GM19438 (cell line): ENCODE data around the gene NTN5.
A peak's percentile ranks its signal among the peaks of the same experiment; 100 is the strongest.
"Not testable (repeated sequence)": the region's sequence is repeated elsewhere in the genome, so short reads cannot be mapped to it uniquely, and the experiment has no call there.

Experiments
- ATAC-seq: cut with Tn5 transposase; IDR thresholded peaks from one replicate; pipeline ENCODE4 v1.9.1; 2021; ENCODE audit warnings: low read depth; ENCODE audit not compliant: unreplicated experiment

NTN5 gene

DNA sequence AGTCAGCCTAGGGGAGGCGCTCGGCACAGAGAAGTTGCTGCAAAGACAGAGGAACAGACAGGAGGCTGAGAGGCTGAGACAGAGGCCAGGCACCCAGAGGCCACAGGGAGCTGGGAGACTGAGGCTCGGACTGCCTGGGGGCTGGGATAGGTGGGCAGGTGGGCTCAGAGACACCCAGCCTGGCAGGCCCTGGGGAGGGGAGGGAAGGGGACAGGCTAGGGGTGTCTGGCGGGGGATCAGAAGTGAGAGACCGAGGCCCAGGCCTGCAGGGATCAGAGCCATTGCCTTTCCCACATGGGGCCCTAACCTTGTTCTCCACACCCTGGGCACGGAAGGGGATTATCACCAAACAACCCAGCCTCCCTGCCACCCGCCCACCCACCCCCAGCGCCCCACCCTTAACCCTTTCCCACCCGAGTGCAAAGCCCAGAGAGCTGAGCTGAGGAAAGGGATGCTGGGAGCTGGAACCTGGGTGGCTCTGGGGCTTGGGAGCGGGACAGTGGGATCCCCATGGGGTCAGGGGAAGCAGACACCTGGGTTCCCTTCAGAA is 1.3 kb downstream of the NTN5 start:
- no peak for ATAC-seq

DNA sequence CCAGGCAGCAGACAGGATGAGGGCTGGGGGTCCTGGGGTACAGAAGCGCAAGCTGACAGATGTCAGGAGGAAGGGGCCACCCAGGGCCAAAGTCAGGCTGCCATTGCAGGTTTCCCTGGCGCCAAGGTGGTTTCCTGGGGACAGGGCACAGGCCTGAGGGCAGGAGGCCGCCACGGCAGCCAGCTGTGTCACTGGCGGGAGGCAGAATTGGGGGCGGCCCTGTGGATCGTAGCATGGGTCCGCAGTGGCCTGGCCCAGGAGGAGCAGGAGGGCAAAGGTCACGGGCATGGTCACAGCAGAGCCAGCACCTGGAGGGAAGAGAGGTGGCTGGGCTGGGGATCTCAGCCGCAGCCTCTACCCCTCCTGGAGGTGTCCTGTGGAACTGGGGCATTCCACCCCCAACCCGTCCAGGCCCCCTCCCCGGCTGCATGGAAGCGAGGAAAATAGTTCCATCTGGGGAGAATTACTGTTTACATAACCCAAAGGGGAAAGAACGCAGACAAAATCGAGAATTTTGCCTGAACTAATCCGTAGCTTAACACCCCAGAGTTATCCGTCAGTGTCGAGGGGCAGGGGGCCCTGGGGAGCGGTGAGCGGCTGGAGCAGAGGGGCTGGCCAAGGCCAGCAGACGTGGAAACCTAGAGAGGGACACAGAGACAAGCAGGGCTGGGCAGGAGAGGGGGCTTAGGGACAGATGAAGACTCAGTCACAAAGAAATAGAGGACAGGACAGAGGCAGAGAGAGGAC is 1.9 kb downstream of the NTN5 start:
- no peak for ATAC-seq

DNA sequence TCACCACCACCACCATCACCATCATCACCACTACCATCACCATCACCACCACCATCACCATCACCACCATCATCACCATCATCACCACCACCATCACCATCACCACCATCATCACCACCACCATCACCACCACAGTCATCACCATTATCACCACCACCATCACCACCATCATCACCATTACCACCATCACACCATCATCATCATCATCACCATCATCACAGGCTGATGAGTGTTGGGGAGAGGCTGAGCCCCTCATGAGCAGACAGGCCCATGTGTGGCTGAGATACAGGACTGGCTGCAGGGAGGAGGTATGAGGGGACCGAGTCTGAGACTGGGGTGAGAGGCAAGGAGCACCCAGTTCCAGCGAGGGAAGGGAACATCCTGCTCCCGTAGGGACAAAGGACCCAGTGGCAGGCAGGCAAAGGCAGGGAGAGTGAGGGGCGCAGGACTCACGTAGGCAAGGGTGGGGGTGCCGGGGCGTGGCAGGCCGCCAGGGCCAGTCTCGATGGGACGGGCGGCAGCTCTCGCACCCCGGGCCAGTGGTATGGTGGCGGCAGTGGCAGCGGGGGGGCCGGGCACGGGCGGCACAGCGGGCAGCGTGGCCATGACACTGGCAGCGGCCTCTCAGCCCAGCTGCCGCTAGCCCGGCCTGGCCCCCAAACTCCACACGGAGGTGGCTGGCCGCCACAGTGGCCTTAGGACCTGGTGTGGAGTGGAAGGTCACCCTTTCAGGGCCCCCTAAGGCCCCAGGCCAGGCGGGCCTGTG is 2.7 kb downstream of the NTN5 start:
- ATAC-seq: no peak

DNA sequence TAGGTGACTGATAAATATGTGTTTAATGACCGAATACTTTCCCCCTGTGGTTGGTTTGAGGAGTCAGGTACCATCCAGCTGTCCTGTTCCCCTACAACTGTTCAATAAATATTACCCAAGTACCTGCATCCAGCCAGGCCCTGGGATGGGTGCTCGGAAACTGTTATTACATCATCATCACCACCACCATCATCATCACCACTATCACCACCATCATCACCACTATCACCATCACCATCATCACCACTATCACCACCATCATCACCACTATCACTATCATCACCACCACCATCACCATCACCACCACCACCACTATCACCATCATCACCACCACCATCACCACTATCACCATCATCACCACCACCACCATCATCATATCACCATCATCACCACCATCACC is 4.1 kb downstream of the NTN5 start:
- no peak for ATAC-seq

DNA sequence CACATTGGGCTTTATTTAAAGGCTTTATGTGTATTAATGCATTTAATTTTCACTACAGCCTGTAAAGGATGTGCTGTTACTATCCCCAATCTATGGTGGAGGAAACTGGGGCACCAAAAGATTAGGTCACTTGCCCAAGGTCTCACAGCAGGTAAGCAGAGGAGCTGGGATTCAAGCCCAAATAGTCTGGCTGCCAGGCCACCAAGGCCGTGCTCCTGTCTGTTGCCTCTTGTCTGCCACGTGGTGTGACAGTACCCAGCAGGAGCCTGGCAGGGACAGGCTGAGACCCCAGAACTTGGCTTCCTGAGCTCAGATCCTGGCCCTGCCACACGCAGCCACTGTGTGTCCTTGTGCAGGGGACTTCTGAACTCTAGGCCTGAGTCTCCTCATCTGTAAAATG is 4.5 kb downstream of the NTN5 start:
- no peak for ATAC-seq

DNA sequence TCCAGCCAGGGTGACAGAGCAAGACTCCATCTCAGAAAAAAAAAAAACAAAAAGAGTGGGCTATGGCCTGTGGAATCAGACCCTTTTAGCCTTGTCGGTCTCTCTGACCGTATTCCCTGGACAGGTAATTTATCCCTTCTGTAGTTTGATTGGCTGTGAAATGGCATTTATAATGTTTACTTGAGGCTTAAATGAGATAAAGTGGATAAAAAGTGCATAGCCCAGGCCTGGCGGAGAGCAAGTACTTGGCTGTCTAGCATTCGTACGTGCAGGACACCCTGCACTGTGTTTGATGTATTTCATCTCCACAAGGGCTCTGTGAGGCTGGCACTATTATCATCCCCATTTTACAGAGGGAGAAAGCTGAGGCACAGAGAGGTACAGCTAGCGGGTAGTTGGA is 7.0 kb downstream of the NTN5 start:
- ATAC-seq: no peak

DNA sequence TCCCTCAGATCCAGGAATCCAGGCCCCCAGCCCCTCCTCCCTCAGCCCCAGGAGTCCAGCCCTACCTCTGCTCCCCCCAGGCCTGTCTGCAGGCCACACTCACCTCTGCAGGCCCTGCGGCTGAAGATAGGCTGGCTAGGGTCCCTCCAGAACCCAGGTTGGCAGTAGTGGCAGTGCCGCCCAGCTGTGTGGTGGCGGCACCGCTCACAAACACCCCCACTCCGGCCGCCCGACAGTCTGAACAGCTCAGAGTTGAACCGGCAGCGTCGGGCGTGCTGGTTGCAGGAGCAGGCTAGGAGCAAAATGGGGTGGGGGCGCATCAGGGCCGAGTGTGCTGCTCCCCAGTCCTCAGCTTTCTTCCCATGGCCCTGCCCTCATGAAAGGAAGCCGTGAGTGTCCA is 8.3 kb downstream of the NTN5 start:
- no peak for ATAC-seq

DNA sequence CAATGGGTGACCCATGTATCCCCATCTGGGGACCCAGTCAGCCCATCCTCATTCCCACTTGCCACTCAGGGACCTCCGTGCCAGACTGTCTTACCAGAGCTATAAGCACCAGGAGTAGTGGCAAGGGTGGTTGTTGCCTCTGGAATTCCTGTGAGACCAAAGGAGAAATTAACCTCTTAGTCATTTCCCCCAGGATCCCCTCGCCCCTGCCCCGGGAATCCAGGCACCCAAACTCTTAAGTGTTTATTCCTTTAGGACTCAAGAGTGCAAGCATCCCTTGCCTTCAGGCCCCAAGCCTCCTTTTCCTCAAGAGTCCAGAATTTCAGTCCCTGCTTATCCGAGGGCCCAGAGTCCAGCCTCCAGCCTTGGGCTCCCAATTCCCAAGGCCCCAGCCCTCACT is 9.2 kb downstream of the NTN5 start:
- no peak for ATAC-seq

DNA sequence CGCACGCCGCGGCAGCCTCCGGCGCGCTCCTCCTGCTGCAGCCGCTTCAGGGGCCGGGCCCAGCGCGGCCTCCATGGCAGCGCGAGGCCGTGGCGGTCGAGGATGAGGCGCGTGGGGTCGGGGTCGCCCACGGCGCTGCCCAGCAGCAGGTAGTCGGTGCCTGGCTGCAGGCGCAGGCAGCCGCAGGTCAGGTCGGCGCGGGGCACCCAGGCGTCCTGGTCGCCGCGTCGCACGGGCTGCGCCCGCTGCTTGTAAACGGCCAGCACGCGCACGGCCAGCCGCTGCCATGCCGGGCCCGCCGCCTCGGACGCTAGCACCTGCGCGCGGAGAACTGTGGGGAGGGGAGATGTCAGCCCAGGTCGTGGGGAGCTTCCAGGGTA is 11.1 kb downstream of the NTN5 start:
- no peak for ATAC-seq

DNA sequence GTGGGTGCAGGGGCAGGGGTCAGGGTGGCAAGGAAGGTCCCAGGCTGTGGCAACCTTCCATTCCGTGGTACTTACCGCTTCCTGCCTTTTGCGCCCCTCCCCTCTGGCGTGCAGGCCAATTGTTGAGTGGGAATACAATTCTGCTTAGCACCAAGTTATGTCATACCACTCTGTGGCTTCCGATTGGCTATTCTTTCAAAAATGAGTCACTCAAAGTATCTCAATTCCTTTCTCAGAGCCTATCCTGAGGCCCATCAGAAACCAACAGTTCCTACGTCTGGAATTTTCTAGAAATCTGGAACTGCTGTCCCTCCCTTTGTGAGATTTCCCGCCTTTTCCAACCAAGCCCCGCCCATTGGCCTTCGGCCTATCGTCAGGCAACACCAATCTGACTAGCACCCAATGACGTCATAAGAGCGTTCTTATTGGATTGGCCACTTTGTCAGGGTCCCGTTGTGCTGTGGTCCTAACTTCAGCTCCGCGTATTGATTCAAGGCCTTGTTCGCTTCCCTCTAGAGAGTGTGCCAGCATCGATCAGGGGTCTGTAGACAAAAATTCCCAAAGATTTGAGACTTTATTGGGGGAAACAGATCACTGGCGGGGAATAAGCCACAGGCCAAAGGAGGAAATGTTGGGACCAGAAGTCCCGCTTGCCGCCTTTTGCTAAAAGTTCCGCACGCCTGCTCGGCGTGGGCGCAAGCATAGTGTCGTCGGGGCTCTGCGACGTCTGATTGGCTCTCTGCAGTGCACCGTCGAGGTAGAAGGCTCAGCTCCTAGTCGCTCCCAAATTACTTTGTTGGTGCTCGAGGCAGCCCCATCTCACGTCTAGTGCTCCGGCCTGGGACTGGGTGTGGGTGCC is 11.7 kb downstream of the NTN5 start:
- ATAC-seq: peak; percentile 80

DNA sequence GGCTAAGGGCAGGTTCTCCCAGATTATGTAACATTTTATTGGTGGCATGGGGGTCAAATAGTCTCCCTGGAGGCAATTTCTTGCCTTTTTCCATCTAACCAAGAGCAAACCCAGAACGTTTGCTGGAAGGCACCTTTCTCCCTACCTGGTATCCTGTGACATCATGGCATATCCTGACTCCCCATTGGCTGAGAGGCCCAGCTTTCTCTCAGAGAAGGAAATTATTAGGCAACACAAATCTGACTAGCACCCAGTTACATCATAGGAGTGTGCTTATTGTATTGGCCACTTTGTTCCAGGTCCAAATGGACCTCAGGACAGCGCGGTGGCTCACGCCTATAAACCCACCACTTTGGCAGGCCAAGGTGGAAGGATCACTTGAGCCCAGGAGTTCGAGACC is 13.0 kb downstream of the NTN5 start:
- no peak for ATAC-seq

DNA sequence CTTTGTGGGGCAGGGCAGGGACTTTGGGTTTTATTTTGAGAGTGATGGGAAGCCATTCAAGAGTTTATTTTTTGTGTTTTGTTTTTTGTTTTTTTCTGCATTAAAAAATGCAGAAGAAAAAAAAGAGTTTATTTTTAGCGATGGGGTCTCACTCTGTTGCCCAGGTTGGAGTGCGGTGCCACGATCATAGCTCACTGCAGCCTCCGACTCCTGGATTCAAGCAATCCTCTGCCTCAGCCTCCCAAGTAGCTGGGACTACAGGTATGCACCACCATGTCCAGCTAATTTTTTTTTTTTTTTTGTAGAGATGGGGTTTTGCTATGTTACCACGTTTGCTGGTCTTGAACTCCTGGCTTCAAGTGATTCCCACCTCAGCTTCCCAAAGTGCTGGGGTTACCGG is 14.3 kb downstream of the NTN5 start:
- no peak for ATAC-seq

DNA sequence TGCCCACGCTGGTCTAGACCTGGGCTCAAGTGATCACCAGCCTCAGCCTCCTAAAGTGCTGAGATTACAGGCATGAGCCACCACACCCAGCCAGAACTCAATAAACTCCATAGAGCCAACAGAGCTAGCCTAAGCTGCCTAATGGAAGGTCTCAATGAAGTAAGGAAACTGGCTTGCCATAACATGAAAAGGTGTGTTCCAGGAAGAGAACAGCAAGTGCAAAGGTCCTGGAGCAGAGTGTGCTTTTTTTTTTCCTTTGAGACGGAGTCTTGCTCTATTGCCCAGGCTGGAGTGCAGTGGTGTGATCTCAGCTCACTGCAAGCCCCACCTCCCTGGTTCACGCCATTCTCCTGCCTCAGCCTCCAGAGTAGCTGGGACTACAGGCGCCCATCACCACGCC is 15.0 kb downstream of the NTN5 start:
- not testable (repeated sequence) for ATAC-seq

DNA sequence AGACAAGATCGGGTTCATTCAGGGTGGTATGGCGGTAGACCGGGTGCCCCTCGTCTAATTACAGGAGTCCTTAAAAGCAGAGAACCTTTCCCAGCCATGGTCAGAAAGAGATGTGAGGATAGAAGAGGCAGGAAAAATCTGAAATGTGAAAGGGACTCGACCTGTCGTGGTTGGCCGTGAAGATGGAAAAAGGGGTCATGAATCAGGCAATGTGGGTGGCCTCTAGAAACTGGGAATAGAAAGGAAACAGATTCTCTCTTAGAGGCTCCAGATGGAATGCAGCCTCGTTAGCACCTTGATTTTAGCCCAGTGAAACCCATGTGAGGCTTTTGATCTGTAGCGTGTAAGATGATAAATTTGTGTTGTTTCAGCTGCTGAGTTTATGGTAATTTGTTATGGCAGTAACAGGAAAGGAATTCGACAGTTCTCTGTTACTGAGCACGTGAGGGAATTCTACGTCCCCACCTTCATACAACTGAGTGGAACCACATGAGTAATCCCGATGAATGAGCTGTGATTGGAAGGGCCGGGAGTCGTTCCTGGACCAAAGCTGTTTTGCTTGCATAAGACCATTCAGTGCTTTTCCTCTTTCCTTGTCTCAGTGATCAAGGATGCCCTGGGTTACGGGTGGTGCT is 15.9 kb downstream of the NTN5 start:
- no peak for ATAC-seq

DNA sequence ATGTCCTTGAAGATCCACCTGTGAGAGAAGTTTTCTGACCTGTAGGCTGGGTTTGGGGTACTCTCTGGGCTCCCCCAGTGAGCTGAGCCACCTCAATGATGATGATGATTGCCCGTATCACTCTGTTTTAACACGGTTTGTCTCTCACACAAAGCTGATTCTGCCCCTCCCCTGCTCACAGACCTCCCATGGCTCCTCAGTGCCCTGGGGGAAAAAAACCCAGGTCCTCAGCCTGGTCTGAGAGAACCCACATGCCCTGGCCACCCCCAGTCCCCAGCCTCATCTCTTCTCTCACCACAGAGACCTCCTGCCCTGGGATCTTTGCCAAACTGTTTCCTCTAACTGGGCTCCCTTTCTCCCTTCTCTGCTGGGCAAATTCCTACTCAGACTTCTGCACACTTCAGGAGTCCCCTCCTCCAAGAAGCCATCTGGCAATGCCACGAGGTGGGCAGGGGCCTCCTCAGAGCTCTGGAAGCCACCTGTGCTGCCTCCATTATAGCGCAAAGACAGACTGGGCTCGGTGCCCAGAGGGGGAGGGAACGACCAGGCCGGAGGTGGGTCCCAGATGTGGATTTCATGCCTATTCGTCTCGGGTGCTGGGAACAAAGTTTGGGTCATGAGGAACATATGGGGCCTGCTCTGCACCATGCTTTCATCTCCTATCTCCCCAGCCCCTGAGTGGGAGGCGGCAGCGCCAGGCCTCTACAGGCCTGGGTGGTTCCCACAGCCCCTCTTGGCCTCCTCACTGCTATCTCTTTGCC is 18.3 kb downstream of the NTN5 start:
- no peak for ATAC-seq

DNA sequence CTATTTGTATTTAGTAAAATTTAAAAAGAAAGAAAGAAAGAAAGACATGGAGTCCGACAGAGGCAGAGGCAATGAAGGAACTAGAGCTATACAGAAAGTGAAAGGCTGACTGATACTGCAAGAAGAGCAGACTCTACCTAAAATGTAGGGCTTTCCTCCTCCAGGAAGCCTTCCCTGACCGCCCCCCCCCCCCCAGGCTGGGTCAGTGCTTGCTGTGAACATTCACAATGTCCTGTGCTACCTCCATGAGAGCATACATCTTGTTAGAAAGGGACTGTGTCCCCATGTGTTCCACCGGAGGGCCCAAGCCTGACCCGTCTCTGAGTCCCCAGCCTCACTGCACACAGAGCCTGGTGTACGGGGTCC is 21.2 kb downstream of the NTN5 start:
- ATAC-seq: no peak

DNA sequence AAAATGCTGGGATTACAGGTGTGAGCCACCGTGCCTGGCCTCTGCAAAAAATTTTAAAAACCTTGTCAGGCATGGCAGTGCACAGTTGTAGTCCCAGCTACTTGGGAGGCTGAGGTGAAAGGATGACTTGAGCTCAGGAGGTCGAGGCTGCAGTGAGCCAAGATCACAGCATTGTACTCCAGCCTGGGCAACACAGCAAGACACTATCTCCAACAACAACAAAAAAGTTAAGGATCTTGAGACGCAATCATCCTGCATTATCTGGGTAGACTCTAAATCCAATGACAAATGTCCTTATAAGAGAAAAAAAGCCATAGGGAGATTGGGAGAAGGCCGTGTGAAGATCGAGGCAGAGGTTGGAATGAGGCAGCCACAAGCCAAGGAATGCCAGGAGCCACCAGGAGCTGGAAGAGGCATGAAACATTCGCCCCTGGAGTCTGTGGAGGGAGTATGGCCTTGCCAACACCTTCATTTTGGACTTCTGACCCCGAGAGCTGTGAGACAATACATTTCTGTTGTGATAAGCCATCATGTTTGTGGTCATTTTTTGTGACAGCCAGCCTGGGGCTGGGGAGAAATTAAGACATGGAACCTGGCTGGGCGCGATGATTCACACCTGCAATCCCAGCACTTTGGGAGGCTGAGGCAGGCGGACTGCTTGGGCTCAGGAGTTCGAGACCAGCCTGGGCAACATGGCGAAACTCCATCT is 21.7 kb downstream of the NTN5 start:
- ATAC-seq: no peak

DNA sequence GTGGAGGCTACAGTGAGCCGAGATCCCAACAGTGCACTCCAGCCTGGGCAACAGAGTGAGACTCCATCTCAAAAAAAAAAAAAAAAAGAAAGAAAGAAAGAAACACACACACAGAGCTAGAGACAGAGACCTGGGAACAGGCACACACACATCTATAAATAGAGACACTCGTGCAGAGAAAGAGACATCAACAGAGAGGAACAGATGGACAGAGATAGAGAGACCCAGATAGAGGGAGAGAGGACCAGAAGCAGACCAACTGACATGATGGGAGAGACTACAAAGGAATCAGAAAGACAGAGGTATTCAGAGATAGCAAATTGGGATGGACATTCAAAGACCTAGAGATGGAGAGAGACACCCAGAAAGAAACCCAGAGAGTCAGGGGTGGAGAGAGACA is 24.7 kb downstream of the NTN5 start:
- no peak for ATAC-seq

DNA sequence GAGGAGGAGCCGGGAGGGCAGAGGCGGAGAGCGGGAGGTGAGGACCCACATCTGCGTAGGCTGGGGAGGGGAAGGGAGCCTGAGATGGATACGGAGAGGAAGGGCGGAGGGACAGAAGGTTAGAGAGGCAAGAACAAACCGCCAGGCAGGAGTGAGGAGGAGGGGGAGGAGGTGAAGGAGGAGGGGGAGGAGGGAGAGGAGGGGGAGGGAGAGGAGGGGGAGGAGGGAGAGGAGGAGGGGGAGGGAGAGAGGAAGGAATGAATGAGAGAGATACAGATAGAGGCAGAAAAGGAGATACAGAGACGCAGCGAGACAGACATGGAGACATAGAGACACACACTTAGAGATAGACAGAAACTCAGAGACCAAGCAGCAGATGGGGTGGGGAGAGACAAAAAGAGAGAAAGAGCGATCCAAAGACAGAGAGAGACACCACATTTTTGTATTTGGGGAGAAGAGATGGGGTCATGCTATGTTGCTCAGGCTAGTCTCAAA is 26.0 kb downstream of the NTN5 start:
- no peak for ATAC-seq
